Measurements from ENCODE around the gene MCC.

Gene MCC

DNA sequence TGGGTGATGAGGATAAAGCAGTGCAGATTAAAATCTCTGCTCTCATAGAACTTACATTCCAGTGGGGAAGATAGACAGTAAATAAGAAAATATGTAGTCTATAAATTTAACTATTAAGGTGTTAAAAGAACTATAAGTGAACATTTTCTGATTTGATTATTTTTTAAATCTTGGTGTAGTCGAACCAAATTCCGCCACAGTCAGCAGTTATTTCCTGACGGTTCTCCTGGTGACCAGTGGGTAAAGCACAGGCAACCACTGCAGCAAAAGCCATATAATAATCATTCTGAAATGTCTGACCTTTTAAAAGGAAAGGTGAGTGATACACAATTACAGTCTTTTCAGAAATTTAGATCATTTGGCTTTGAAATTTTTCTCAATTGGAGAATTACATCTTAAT, 484.5 kb downstream of the MCC start:
- TF ChIP-seq, protein P1, sequence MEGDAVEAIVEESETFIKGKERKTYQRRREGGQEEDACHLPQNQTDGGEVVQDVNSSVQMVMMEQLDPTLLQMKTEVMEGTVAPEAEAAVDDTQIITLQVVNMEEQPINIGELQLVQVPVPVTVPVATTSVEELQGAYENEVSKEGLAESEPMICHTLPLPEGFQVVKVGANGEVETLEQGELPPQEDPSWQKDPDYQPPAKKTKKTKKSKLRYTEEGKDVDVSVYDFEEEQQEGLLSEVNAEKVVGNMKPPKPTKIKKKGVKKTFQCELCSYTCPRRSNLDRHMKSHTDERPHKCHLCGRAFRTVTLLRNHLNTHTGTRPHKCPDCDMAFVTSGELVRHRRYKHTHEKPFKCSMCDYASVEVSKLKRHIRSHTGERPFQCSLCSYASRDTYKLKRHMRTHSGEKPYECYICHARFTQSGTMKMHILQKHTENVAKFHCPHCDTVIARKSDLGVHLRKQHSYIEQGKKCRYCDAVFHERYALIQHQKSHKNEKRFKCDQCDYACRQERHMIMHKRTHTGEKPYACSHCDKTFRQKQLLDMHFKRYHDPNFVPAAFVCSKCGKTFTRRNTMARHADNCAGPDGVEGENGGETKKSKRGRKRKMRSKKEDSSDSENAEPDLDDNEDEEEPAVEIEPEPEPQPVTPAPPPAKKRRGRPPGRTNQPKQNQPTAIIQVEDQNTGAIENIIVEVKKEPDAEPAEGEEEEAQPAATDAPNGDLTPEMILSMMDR (IDR thresholded peaks at IDR 0.05; ENCODE audit: insufficient read depth, low read length, poor library complexity, severe bottlenecking): no peak
- Histone ChIP-seq H3K4me3 (replicated peaks; ENCODE audit: low read depth, low read length) (no peak overlapping the region), H3K36me3 (ENCODE audit: control insufficient read depth, insufficient read depth, low read length) (peaks cover 13% of the 10 kb centered on the region), H3K27me3 (replicated peaks; ENCODE audit: control insufficient read depth, insufficient read depth, low read length) (no peaks in the 10 kb centered on the region)
- DNase-seq (ENCODE audit: extremely low read depth, insufficient read length): no peak

DNA sequence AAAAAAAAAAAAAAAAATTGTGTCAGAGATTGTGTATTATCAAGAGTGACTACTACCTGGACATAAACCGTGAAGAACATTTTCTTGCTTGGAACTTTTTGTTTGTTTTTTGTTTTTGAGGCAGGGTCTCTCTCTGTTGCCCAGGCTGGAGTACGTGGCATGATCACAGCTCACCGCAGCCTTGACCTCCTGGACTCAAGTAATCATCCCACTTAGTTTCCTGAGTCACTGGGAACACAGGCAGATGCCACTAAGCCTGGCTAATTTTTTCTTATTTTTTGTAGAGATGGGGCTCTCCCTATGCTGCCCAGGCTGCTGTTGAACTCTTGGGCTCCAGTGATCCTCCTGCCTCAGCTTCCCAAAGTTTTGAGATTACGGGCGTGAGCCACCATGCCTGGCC, 485.8 kb downstream of the MCC start:
- H3K4me3 ChIP-seq (replicated peaks; ENCODE audit: low read depth, low read length): no peak overlapping the region
- H3K27me3 ChIP-seq (replicated peaks; ENCODE audit: control insufficient read depth, insufficient read depth, low read length): no peaks in the 10 kb centered on the region
- TF ChIP-seq, protein P1 (IDR thresholded peaks at IDR 0.05; ENCODE audit: insufficient read depth, low read length, poor library complexity, severe bottlenecking): no peak
- no peak for DNase-seq (ENCODE audit: extremely low read depth, insufficient read length)
- H3K36me3 ChIP-seq (ENCODE audit: control insufficient read depth, insufficient read depth, low read length): peaks cover 11% of the 10 kb centered on the region

DNA sequence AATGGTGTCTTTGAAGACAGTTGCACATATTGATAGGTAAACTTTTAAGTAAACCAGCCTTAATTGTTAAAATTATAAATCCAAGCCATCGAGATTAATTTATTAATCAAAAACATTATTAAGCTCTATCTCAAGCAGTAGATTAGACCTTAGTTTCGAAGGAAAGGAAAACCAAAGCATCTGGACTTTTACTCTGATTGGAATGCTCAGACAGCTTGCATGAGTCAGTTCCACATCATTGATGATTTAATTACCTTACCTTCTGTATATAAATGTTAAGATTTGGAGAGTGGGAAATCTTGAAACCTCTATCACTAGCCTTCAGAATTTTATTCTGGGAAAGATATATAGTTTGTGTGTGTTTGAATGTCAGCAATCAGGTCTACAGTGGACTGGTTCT, 487.8 kb downstream of the MCC start:
- H3K36me3 ChIP-seq (ENCODE audit: control insufficient read depth, insufficient read depth, low read length): peaks cover 12% of the 10 kb centered on the region

DNA sequence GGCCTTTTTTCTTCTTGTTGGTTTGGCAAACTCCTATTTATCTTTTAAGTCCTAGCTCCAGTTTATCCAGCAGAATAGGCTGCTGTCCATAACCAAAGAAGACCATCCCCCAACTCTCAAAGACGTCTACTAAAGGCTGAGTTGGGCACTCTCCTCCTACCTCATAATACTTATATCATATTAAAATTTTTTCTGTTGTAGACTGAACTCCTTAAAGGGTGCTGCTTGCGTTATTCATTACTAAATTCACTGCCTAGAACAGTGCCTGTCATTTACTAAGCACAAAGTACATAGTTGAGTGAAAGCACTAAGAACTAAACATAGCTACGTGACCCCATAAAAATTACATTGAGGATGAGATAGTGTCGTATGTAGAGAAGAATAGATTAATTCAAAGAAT, 490.0 kb downstream of the MCC start:
- TF ChIP-seq, protein P1 (IDR thresholded peaks at IDR 0.05; ENCODE audit: insufficient read depth, low read length, poor library complexity, severe bottlenecking): no peak
- peaks cover 16% of the 10 kb centered on the region for H3K36me3 ChIP-seq (ENCODE audit: control insufficient read depth, insufficient read depth, low read length)
- no peaks in the 10 kb centered on the region for H3K27me3 ChIP-seq (replicated peaks; ENCODE audit: control insufficient read depth, insufficient read depth, low read length)
- no peak overlapping the region for H3K4me3 ChIP-seq (replicated peaks; ENCODE audit: low read depth, low read length)
- no peak for DNase-seq (ENCODE audit: extremely low read depth, insufficient read length)

More for the DNA sequence above, 487.8 kb downstream of the MCC start:
- DNase-seq (ENCODE audit: extremely low read depth, insufficient read length): no peak
- TF ChIP-seq, protein P1 (IDR thresholded peaks at IDR 0.05; ENCODE audit: insufficient read depth, low read length, poor library complexity, severe bottlenecking): no peak
- no peaks in the 10 kb centered on the region for H3K27me3 ChIP-seq (replicated peaks; ENCODE audit: control insufficient read depth, insufficient read depth, low read length)
- H3K4me3 ChIP-seq (replicated peaks; ENCODE audit: low read depth, low read length): no peak overlapping the region

DNA sequence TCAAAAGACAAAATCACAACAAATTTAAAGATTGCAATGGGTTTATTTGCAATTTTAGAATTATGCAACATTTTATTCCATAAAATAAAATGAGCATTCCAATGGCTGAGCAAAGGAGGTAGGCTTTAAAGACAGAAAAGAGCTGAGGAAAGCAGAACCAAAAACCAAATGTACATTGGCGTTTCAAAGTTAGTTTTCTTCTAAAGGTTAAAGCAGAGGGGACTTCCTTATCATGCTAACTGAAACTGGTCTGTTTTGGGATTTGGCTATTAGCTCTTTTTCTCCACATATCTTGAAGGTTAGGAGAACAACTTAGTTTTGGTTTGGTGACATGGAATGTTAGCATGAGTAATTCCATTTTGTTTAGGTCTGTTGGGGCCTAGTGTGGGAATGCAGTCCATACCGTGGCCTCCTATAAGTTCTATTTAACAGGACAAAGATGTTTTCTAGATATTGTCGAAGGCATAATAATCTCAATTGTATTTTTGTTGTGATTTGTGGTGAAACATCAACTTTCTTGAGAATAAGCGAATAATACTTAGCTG, 491.4 kb downstream of the MCC start:
- H3K36me3 ChIP-seq (ENCODE audit: control insufficient read depth, insufficient read depth, low read length): peaks cover 10% of the 10 kb centered on the region
- H3K4me3 ChIP-seq (replicated peaks; ENCODE audit: low read depth, low read length): no peak overlapping the region
- DNase-seq (ENCODE audit: extremely low read depth, insufficient read length): no peak
- no peaks in the 10 kb centered on the region for H3K27me3 ChIP-seq (replicated peaks; ENCODE audit: control insufficient read depth, insufficient read depth, low read length)
- TF ChIP-seq, protein P1 (IDR thresholded peaks at IDR 0.05; ENCODE audit: insufficient read depth, low read length, poor library complexity, severe bottlenecking): no peak

Data from GM06990 (cell line).